IPS-18a (cell line): ENCODE data around the gene SCARB2.

ENCODE experiments used
- H3K27ac ChIP-seq: one replicate; pipeline ENCODE4 v1.5.1; 2013; ENCODE audit warnings: low read length
- H3K27me3 ChIP-seq: one replicate; pipeline ENCODE4 v1.6.1; 2013; ENCODE audit warnings: mild to moderate bottlenecking, low read length; ENCODE audit not compliant: control insufficient read depth, insufficient read depth
- H3K36me3 ChIP-seq: one replicate; pipeline ENCODE4 v1.6.1; 2013; ENCODE audit warnings: low read depth, low read length; ENCODE audit not compliant: control insufficient read depth
- H3K4me1 ChIP-seq: one replicate; pipeline ENCODE4 v1.6.1; 2013; ENCODE audit warnings: low read depth, low read length; ENCODE audit not compliant: control insufficient read depth
- H3K4me3 ChIP-seq: one replicate; pipeline ENCODE4 v1.5.1; 2013; ENCODE audit warnings: low read length
- H3K9ac ChIP-seq: one replicate; pipeline ENCODE4 v1.6.1; 2013; ENCODE audit warnings: mild to moderate bottlenecking, low read length, moderate library complexity
- H3K9me3 ChIP-seq: one replicate; pipeline ENCODE4 v1.6.1; 2013; ENCODE audit warnings: low read depth, low read length; ENCODE audit not compliant: control insufficient read depth

The SCARB2 gene

GRCh38 chr4:76208005-76208765 is 5.4 kb downstream of the SCARB2 start:
- Histone ChIP-seq H3K27ac (no peak overlapping the region), H3K9ac (no peak overlapping the region), H3K27me3 (no peaks in the 10 kb centered on the region), H3K36me3 (no peaks in the 10 kb centered on the region), H3K9me3 (no peaks in the 10 kb centered on the region), H3K4me3 (no peak overlapping the region), H3K4me1 (peaks cover 8% of the 10 kb centered on the region)

GRCh38 chr4:76207549-76207948 is 6.1 kb downstream of the SCARB2 start:
- H3K36me3 ChIP-seq = no peaks in the 10 kb centered on the region
- H3K27ac ChIP-seq = no peak overlapping the region
- H3K4me3 ChIP-seq = no peak overlapping the region
- no peak overlapping the region for H3K9ac ChIP-seq
- no peaks in the 10 kb centered on the region for H3K9me3 ChIP-seq
- H3K27me3 ChIP-seq = no peaks in the 10 kb centered on the region
- peaks cover 5% of the 10 kb centered on the region for H3K4me1 ChIP-seq

GRCh38 chr4:76206222-76206942 is 7.2 kb downstream of the SCARB2 start:
- Histone ChIP-seq H3K9me3 (no peaks in the 10 kb centered on the region), H3K4me1 (no peaks in the 10 kb centered on the region), H3K27me3 (no peaks in the 10 kb centered on the region), H3K27ac (no peak overlapping the region), H3K4me3 (no peak overlapping the region), H3K36me3 (no peaks in the 10 kb centered on the region), H3K9ac (no peak overlapping the region)

- Histone ChIP-seq H3K4me1 (no peaks in the 10 kb centered on the region), H3K4me3 (no peak overlapping the region), H3K36me3 (no peaks in the 10 kb centered on the region), H3K9me3 (no peaks in the 10 kb centered on the region), H3K9ac (no peak overlapping the region), H3K27ac (no peak overlapping the region), H3K27me3 (no peaks in the 10 kb centered on the region)
Measured at GRCh38 chr4:76205476-76205875, 8.1 kb downstream of the SCARB2 start.

GRCh38 chr4:76204936-76205335 is 8.7 kb downstream of the SCARB2 start:
- Histone ChIP-seq H3K27me3 (no peaks in the 10 kb centered on the region), H3K27ac (no peak overlapping the region), H3K4me1 (no peaks in the 10 kb centered on the region), H3K9ac (no peak overlapping the region), H3K4me3 (no peak overlapping the region), H3K36me3 (no peaks in the 10 kb centered on the region), H3K9me3 (no peaks in the 10 kb centered on the region)

GRCh38 chr4:76203541-76203940 is 10.1 kb downstream of the SCARB2 start:
- Histone ChIP-seq H3K27me3 (no peaks in the 10 kb centered on the region), H3K36me3 (no peaks in the 10 kb centered on the region), H3K4me3 (no peak overlapping the region), H3K27ac (no peak overlapping the region), H3K9me3 (no peaks in the 10 kb centered on the region), H3K4me1 (no peaks in the 10 kb centered on the region), H3K9ac (no peak overlapping the region)

- no peaks in the 10 kb centered on the region for H3K9me3 ChIP-seq
- H3K9ac ChIP-seq = no peak overlapping the region
- H3K36me3 ChIP-seq = no peaks in the 10 kb centered on the region
- H3K27ac ChIP-seq = peak overlapping the region; percentile 21
- H3K4me1 ChIP-seq = no peaks in the 10 kb centered on the region
- H3K4me3 ChIP-seq = no peak overlapping the region
- no peaks in the 10 kb centered on the region for H3K27me3 ChIP-seq
Measured at GRCh38 chr4:76201276-76201675, 12.3 kb downstream of the SCARB2 start.

GRCh38 chr4:76200771-76201231 is 12.8 kb downstream of the SCARB2 start:
- Histone ChIP-seq H3K9ac (no peak overlapping the region), H3K27ac (peak overlapping the region; percentile 21), H3K9me3 (no peaks in the 10 kb centered on the region), H3K4me1 (no peaks in the 10 kb centered on the region), H3K4me3 (no peak overlapping the region), H3K27me3 (no peaks in the 10 kb centered on the region), H3K36me3 (no peaks in the 10 kb centered on the region)

GRCh38 chr4:76199664-76200211 is 13.9 kb downstream of the SCARB2 start:
- H3K27ac ChIP-seq = no peak overlapping the region
- no peaks in the 10 kb centered on the region for H3K4me1 ChIP-seq
- H3K27me3 ChIP-seq = no peaks in the 10 kb centered on the region
- H3K9me3 ChIP-seq = no peaks in the 10 kb centered on the region
- H3K9ac ChIP-seq = no peak overlapping the region
- H3K36me3 ChIP-seq = no peaks in the 10 kb centered on the region
- H3K4me3 ChIP-seq = no peak overlapping the region

GRCh38 chr4:76198411-76199237 is 15.0 kb downstream of the SCARB2 start:
- Histone ChIP-seq H3K36me3 (peaks cover 4% of the 10 kb centered on the region), H3K4me3 (no peak overlapping the region), H3K27ac (no peak overlapping the region), H3K27me3 (no peaks in the 10 kb centered on the region), H3K4me1 (no peaks in the 10 kb centered on the region), H3K9ac (no peak overlapping the region), H3K9me3 (no peaks in the 10 kb centered on the region)

GRCh38 chr4:76197971-76198410 is 15.6 kb downstream of the SCARB2 start:
- H3K4me1 ChIP-seq = no peaks in the 10 kb centered on the region
- no peak overlapping the region for H3K9ac ChIP-seq
- no peaks in the 10 kb centered on the region for H3K9me3 ChIP-seq
- H3K4me3 ChIP-seq = no peak overlapping the region
- no peaks in the 10 kb centered on the region for H3K27me3 ChIP-seq
- H3K27ac ChIP-seq = no peak overlapping the region
- peaks cover 5% of the 10 kb centered on the region for H3K36me3 ChIP-seq
